Measurements from ENCODE around the gene ABLIM2.

The ABLIM2 gene

GRCh38 chr4:8136972-8137710 lies 21.5 kb downstream of the ABLIM2 start:
- TF ChIP-seq TCF4 (CRISPR knock-in tag; IDR thresholded peaks at IDR 0.05; ENCODE audit: borderline replicate concordance) (no peak), CREB5 (CRISPR knock-in tag; IDR thresholded peaks at IDR 0.05; ENCODE audit: low read depth) (no peak)
- no peak for ATAC-seq

- TF ChIP-seq ESRRG (CRISPR knock-in tag; IDR thresholded peaks at IDR 0.05) (no peak), ZC3H10 (CRISPR knock-in tag; IDR thresholded peaks at IDR 0.05) (no peak), RARB (CRISPR knock-in tag; IDR thresholded peaks at IDR 0.05) (no peak), GLIS3 (CRISPR knock-in tag; IDR thresholded peaks at IDR 0.05) (no peak), CSDC2 (CRISPR knock-in tag; IDR thresholded peaks at IDR 0.05) (no peak), BACH2 (CRISPR knock-in tag; IDR thresholded peaks at IDR 0.05; ENCODE audit: borderline replicate concordance) (no peak), TOX (CRISPR knock-in tag; IDR thresholded peaks at IDR 0.05; ENCODE audit: borderline replicate concordance) (no peak), OSR1 (CRISPR knock-in tag; IDR thresholded peaks at IDR 0.05) (no peak)
- no peak for ATAC-seq
These were observed 22.1 kb downstream of the ABLIM2 start for GRCh38 chr4:8136529-8136928.

GRCh38 chr4:8135666-8136065 lies 22.9 kb downstream of the ABLIM2 start:
- no peak for ATAC-seq
- TF ChIP-seq ISL1 (CRISPR knock-in tag; IDR thresholded peaks at IDR 0.05): no peak
- TF ChIP-seq ZC3H10 (CRISPR knock-in tag; IDR thresholded peaks at IDR 0.05): no peak
- no peak for TF ChIP-seq CSDC2 (CRISPR knock-in tag; IDR thresholded peaks at IDR 0.05)
- no peak for TF ChIP-seq SNAI2 (CRISPR knock-in tag; IDR thresholded peaks at IDR 0.05)
- no peak for TF ChIP-seq ZFP3 (CRISPR knock-in tag; IDR thresholded peaks at IDR 0.05)
- TF ChIP-seq TSHZ2 (CRISPR knock-in tag; IDR thresholded peaks at IDR 0.05): no peak
- TF ChIP-seq TCF4 (CRISPR knock-in tag; IDR thresholded peaks at IDR 0.05; ENCODE audit: borderline replicate concordance): no peak
- no peak for TF ChIP-seq PATZ1 (CRISPR knock-in tag; IDR thresholded peaks at IDR 0.05; ENCODE audit: borderline replicate concordance)
- TF ChIP-seq ZNF70 (CRISPR knock-in tag; IDR thresholded peaks at IDR 0.05): no peak
- no peak for TF ChIP-seq ZNF565 (CRISPR knock-in tag; conservative IDR thresholded peaks at IDR 0.05; ENCODE audit: low read depth)
- no peak for TF ChIP-seq TOX (CRISPR knock-in tag; IDR thresholded peaks at IDR 0.05; ENCODE audit: borderline replicate concordance)

- TF ChIP-seq ZFP3 (CRISPR knock-in tag; IDR thresholded peaks at IDR 0.05) (no peak), ZNF70 (CRISPR knock-in tag; IDR thresholded peaks at IDR 0.05) (no peak), CSDC2 (CRISPR knock-in tag; IDR thresholded peaks at IDR 0.05) (no peak), PATZ1 (CRISPR knock-in tag; IDR thresholded peaks at IDR 0.05; ENCODE audit: borderline replicate concordance) (no peak), ESRRG (CRISPR knock-in tag; IDR thresholded peaks at IDR 0.05) (no peak), ISL1 (CRISPR knock-in tag; IDR thresholded peaks at IDR 0.05) (no peak), BACH2 (CRISPR knock-in tag; IDR thresholded peaks at IDR 0.05; ENCODE audit: borderline replicate concordance) (no peak), ZNF8 (CRISPR knock-in tag; IDR thresholded peaks at IDR 0.05) (no peak), ZFP30 (CRISPR knock-in tag; IDR thresholded peaks at IDR 0.05) (no peak), RARB (CRISPR knock-in tag; IDR thresholded peaks at IDR 0.05) (no peak), ZC3H10 (CRISPR knock-in tag; IDR thresholded peaks at IDR 0.05) (no peak), TOX (CRISPR knock-in tag; IDR thresholded peaks at IDR 0.05; ENCODE audit: borderline replicate concordance) (no peak), ARNTL (CRISPR knock-in tag; IDR thresholded peaks at IDR 0.05; ENCODE audit: borderline replicate concordance, low read depth) (no peak), CSRNP3 (CRISPR knock-in tag; IDR thresholded peaks at IDR 0.05) (no peak)
- ATAC-seq: no peak
These were observed 24.6 kb downstream of the ABLIM2 start for GRCh38 chr4:8133897-8134563.

Measured in SK-N-SH treated with all-trans-retinoic acid at 6 μM for 48 hours (cell line).